GM12872 (cell line): ENCODE measurements around the gene KCNG4.

Experiments
- CTCF ChIP-seq: IDR thresholded peaks from 3 replicates; pipeline ENCODE4 v1.5.1; 2011; ENCODE audit warnings: low read depth, mild to moderate bottlenecking, low read length, moderate library complexity; ENCODE audit not compliant: insufficient read depth

The KCNG4 gene

GRCh38 chr16:84266451-84266850 is 26.6 kb upstream of the KCNG4 start:
- no peak for TF ChIP-seq CTCF

- TF ChIP-seq CTCF, result no peak
These were observed 23.1 kb upstream of the KCNG4 start for GRCh38 chr16:84262939-84263338.

GRCh38 chr16:84262031-84262430 is 22.2 kb upstream of the KCNG4 start:
- TF ChIP-seq CTCF, result no peak

- no peak for TF ChIP-seq CTCF
These were observed 21.1 kb upstream of the KCNG4 start for GRCh38 chr16:84260766-84261554.

- no peak for TF ChIP-seq CTCF
These were observed 19.9 kb upstream of the KCNG4 start for GRCh38 chr16:84259691-84260090.

- no peak for TF ChIP-seq CTCF
These were observed 18.5 kb upstream of the KCNG4 start for GRCh38 chr16:84258266-84258665.

- no peak for TF ChIP-seq CTCF
These were observed 15.4 kb upstream of the KCNG4 start for GRCh38 chr16:84255050-84255810.
